H1 (cell line): ENCODE data around the gene RPTOR.

Experiments used
- NRF1 ChIP-seq: IDR thresholded peaks from 2 replicates; pipeline ENCODE4 v1.6.1; 2011; ENCODE audit warnings: mild to moderate bottlenecking, low read depth, low read length, improper control_type of control experiment
- SUZ12 ChIP-seq: fragments of 200-600 bp; sonication (generic); IDR thresholded peaks from 2 replicates; pipeline ENCODE4 v1.6.1; 2012; ENCODE audit warnings: mild to moderate bottlenecking, inconsistent platforms, low read length, moderate library complexity, mixed read lengths
- TF ChIP-seq, protein P1 (sequence below): IDR thresholded peaks from 2 replicates; pipeline ENCODE4 v1.6.1; 2012; ENCODE audit warnings: low read length, inconsistent platforms

GRCh38 chr17:80830020-80830780 is 285.6 kb downstream of the RPTOR start:
- TF ChIP-seq SUZ12 (no peak), NRF1 (no peak)
- TF ChIP-seq, protein P1, sequence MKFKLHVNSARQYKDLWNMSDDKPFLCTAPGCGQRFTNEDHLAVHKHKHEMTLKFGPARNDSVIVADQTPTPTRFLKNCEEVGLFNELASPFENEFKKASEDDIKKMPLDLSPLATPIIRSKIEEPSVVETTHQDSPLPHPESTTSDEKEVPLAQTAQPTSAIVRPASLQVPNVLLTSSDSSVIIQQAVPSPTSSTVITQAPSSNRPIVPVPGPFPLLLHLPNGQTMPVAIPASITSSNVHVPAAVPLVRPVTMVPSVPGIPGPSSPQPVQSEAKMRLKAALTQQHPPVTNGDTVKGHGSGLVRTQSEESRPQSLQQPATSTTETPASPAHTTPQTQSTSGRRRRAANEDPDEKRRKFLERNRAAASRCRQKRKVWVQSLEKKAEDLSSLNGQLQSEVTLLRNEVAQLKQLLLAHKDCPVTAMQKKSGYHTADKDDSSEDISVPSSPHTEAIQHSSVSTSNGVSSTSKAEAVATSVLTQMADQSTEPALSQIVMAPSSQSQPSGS: no peak
